ENCODE data around the gene DAAM2.

DAAM2 gene

GRCh38 chr6:39821046-39821740 lies 29.0 kb downstream of the DAAM2 start:
- H3K4me3 Mint-ChIP-seq: no peak overlapping the region

GRCh38 chr6:39821742-39822532 lies 29.8 kb downstream of the DAAM2 start:
- Mint-ChIP-seq H3K36me3 (no peaks in the 10 kb centered on the region), H3K9me3 (no peaks in the 10 kb centered on the region), H3K27ac (no peak overlapping the region), H3K4me1 (no peaks in the 10 kb centered on the region), H3K4me3 (no peak overlapping the region)
- ATAC-seq (no peak), DNase-seq (ENCODE audit: low spot score in 2 of 2) (no peak)

More at GRCh38 chr6:39821046-39821740, 29.0 kb downstream of the DAAM2 start:
- no peak overlapping the region for H3K27ac Mint-ChIP-seq
- DNase-seq (ENCODE audit: low spot score in 2 of 2): no peak
- H3K9me3 Mint-ChIP-seq: no peaks in the 10 kb centered on the region
- no peaks in the 10 kb centered on the region for H3K4me1 Mint-ChIP-seq
- no peaks in the 10 kb centered on the region for H3K36me3 Mint-ChIP-seq
- no peak for ATAC-seq

DNA sequence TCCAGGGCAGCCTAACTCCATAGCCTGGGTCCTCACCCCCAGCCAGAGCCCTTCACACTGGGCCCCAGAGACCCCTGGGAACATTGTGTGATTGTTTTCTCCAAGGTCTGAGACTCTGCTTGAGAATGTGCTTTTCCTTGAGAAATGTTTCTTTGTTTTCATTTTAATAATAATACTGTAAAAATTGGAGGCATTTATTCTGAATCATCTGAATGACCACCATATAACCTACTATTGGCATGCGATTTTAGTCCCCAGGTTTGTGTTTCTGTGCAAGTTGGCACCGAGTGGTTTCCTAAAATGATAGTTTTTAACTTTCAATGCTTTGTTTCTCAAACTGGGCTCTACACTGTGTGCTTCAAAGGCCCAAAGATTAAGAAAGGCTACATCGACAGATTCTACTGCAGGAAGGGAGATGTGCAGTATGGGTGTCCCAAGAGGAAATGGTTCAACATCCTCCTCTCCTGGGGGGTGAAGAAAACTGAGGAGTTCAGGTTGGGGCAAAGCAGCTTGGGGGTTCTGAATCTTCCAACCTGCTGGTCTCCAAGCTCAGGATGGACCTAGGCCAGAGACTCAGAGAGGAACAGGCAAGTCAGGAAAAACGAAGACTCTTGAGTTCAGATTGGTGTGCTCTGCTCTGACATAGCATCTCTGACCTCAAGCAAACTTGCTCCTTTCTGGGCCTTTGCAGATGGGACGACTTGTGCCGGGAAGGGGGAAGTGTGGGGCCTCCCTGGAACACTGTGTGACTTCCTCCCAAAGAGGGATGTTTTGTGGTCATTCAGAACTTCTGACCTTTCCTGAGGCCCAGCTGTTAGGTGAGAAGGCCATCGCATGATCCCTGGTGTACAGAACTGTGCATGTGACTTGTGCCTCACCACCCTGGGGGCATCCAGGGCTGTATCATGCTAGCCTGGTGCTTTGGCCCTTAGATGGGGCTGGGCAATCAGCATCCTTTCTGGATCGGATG lies 31.0 kb downstream of the DAAM2 start:
- no peaks in the 10 kb centered on the region for H3K36me3 Mint-ChIP-seq
- no peak overlapping the region for H3K27ac Mint-ChIP-seq
- no peaks in the 10 kb centered on the region for H3K9me3 Mint-ChIP-seq
- peak; percentile 11 for ATAC-seq
- no peaks in the 10 kb centered on the region for H3K4me1 Mint-ChIP-seq
- no peak for DNase-seq (ENCODE audit: low spot score in 2 of 2)
- H3K4me3 Mint-ChIP-seq: no peak overlapping the region

DNA sequence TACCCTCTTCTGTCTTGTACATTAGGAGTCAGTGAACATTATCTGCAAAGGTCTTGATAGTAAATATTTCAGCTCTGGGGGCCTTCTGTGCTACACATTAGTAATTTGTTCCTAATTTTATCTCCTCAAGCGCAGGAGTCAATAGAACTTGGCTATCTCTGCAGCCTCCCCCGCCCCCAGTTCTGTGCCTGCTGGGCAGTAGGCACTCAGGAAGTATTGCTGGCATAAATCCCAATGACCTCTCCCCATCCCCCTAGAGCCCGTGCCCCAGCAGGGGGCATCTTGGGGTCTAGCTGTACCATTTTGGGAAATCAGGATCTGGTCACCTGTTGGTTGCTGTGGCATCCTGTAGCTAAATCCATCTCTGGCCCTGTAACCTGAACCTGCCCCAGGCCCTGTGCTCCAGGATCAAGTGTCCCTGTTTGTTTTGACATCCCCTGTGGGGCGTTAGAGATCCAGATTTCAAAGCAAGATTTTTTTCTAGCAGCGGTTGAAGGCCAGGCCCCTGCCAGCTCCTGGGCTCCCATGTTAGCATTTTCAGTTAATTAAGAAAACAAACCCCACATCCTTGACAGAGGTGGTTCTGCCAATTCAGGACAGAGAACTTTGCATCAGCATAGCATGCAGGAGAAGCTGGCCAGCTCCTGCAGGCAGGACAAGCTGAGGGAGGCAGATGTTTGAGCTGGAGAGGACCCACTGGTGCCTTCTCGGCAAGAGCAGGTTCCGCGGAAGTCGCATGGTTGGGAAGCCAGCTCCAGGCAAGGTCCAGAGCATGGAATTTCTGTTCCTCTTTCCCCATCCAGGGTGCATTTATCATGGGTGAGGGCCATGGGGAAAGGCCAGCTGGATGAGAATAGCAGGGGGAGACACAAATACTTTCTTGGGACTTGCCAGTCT lies 32.1 kb downstream of the DAAM2 start:
- ATAC-seq (no peak), DNase-seq (ENCODE audit: low spot score in 2 of 2) (no peak)
- no peak overlapping the region for H3K4me3 Mint-ChIP-seq
- H3K36me3 Mint-ChIP-seq: no peaks in the 10 kb centered on the region
- H3K9me3 Mint-ChIP-seq: no peaks in the 10 kb centered on the region
- no peaks in the 10 kb centered on the region for H3K4me1 Mint-ChIP-seq
- H3K27ac Mint-ChIP-seq: no peak overlapping the region

DNA sequence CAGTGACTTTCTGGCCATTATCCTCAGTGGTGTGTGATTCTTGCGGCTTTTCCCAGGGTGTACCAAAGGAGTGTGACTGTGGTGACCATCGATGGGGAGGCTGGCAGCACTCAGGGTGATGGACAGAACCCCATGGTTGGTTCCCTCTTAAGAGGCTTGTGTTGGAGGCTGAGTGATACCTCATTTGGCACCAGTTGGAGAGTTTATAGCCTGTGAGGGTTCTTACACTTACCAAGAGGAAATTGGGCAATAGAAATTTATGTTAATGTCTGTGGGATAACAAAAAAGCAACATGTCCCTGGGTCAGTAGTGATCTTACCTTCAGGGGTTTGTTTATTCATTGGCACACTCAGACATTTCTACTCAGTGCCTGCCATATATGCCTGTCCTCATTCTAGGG lies 37.2 kb downstream of the DAAM2 start:
- no peak overlapping the region for H3K4me3 Mint-ChIP-seq
- H3K4me1 Mint-ChIP-seq: no peaks in the 10 kb centered on the region
- DNase-seq (ENCODE audit: low spot score in 2 of 2) (no peak), ATAC-seq (no peak)
- no peak overlapping the region for H3K27ac Mint-ChIP-seq
- H3K9me3 Mint-ChIP-seq: no peaks in the 10 kb centered on the region
- H3K36me3 Mint-ChIP-seq: no peaks in the 10 kb centered on the region

- ATAC-seq (no peak), DNase-seq (ENCODE audit: low spot score in 2 of 2) (no peak)
- no peak overlapping the region for H3K4me3 Mint-ChIP-seq
- no peaks in the 10 kb centered on the region for H3K9me3 Mint-ChIP-seq
- no peaks in the 10 kb centered on the region for H3K4me1 Mint-ChIP-seq
- no peak overlapping the region for H3K27ac Mint-ChIP-seq
- no peaks in the 10 kb centered on the region for H3K36me3 Mint-ChIP-seq
Measured at GRCh38 chr6:39830444-39830843, 38.3 kb downstream of the DAAM2 start.

DNA sequence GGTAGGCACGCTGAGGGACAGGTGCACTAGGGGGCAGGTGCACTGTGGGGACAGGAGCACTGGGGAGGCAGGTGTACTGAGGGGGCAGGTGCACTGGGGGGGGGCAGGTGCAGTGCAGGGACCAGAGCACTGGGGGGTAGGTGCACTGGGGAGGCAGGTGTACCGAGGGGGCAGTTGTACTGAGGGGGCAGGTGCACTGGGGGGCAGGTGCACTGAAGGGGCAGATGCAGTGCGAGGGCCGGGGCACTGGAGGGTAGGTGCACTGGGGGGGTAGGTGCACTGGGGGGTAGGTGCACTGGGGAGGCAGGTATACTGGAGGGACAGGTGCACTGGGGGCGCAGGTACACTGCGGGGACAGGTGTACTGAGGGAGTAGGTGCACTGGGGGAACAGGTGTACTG lies 39.5 kb downstream of the DAAM2 start:
- no peak for ATAC-seq
- no peak for DNase-seq (ENCODE audit: low spot score in 2 of 2)
- Mint-ChIP-seq H3K36me3 (no peaks in the 10 kb centered on the region), H3K4me3 (no peak overlapping the region), H3K9me3 (no peaks in the 10 kb centered on the region), H3K4me1 (no peaks in the 10 kb centered on the region), H3K27ac (no peak overlapping the region)

- Mint-ChIP-seq H3K4me1 (no peaks in the 10 kb centered on the region), H3K9me3 (no peaks in the 10 kb centered on the region), H3K27ac (no peak overlapping the region), H3K4me3 (no peak overlapping the region), H3K36me3 (no peaks in the 10 kb centered on the region)
- no peak for ATAC-seq
- no peak for DNase-seq (ENCODE audit: low spot score in 2 of 2)
Measured at GRCh38 chr6:39834278-39834677, 42.1 kb downstream of the DAAM2 start.

GRCh38 chr6:39834866-39835265 lies 42.7 kb downstream of the DAAM2 start:
- DNase-seq (ENCODE audit: low spot score in 2 of 2) (no peak), ATAC-seq (no peak)
- H3K36me3 Mint-ChIP-seq: no peaks in the 10 kb centered on the region
- H3K27ac Mint-ChIP-seq: no peak overlapping the region
- no peaks in the 10 kb centered on the region for H3K4me1 Mint-ChIP-seq
- no peak overlapping the region for H3K4me3 Mint-ChIP-seq
- no peaks in the 10 kb centered on the region for H3K9me3 Mint-ChIP-seq

GRCh38 chr6:39835821-39836295 lies 43.7 kb downstream of the DAAM2 start:
- ATAC-seq (no peak), DNase-seq (ENCODE audit: low spot score in 2 of 2) (no peak)
- Mint-ChIP-seq H3K36me3 (no peaks in the 10 kb centered on the region), H3K9me3 (no peaks in the 10 kb centered on the region), H3K27ac (no peak overlapping the region), H3K4me3 (no peak overlapping the region), H3K4me1 (no peaks in the 10 kb centered on the region)

GRCh38 chr6:39836606-39837005 lies 44.4 kb downstream of the DAAM2 start:
- no peak for ATAC-seq
- Mint-ChIP-seq H3K9me3 (no peaks in the 10 kb centered on the region), H3K27ac (no peak overlapping the region), H3K4me3 (no peak overlapping the region), H3K4me1 (no peaks in the 10 kb centered on the region), H3K36me3 (no peaks in the 10 kb centered on the region)
- DNase-seq (ENCODE audit: low spot score in 2 of 2): no peak

DNA sequence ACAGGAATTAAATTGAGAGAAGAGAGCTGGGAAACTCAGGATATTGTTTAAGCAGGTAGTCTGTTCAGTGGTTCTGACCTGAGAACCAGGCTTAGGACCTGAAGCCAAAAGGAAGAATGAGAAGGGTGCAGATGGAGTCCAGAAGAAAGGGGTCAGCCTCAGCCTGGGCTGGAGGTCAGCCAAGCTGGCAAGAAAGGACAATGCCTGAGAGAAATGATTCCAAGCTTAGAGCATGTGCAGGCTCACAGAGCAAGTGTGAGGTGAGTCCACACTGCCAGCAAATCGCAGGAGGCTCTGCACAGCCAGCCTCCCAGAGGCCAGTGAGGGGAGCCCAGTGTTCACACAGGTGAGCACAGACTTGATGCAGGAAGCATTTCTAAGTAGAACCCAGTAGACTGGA lies 47.3 kb downstream of the DAAM2 start:
- Mint-ChIP-seq H3K9me3 (no peaks in the 10 kb centered on the region), H3K27ac (no peak overlapping the region), H3K4me1 (no peaks in the 10 kb centered on the region), H3K4me3 (no peak overlapping the region), H3K36me3 (no peaks in the 10 kb centered on the region)
- DNase-seq (ENCODE audit: low spot score in 2 of 2): no peak
- ATAC-seq: no peak

DNA sequence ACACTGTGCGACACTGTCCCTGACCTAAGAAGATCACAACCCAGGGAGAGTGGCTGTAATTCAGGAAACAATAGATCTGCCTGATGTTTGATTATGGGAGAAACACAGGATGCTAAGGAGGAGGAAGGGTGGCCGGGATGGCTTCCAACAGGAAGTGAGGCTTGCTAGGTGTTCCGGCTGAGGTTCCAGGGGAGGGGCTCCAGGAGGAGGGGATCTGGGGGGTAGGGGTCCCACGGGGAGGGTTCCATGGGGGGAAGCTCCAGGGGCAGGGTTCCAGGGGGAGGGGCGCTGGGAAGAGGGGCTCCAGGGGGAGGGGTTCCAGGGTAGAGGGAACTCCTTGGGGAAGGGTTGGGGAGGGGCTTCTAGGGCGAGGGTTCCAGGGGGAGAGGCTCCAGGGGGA lies 48.6 kb downstream of the DAAM2 start:
- H3K9me3 Mint-ChIP-seq: no peaks in the 10 kb centered on the region
- ATAC-seq: no peak
- H3K4me1 Mint-ChIP-seq: no peaks in the 10 kb centered on the region
- H3K36me3 Mint-ChIP-seq: no peaks in the 10 kb centered on the region
- no peak for DNase-seq (ENCODE audit: low spot score in 2 of 2)
- no peak overlapping the region for H3K4me3 Mint-ChIP-seq
- no peak overlapping the region for H3K27ac Mint-ChIP-seq

DNA sequence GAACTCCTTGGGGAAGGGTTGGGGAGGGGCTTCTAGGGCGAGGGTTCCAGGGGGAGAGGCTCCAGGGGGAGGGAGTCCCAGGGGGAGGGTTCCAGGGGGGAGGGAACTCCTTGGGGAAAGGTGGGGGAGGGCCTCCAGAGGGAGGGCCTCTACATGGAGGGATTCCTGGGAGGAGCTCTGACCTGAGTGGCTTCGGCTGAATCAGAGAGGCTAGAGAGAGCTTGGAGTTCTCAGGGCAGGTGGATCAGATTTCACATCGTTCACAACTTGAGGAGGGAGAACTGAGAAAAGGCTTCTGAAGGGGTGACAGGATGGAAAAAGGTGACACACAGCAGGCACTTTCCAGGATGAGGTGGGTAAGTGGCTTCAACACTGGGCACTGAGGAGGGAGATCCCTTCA lies 49.1 kb downstream of the DAAM2 start:
- no peak for ATAC-seq
- no peaks in the 10 kb centered on the region for H3K36me3 Mint-ChIP-seq
- H3K4me3 Mint-ChIP-seq: no peak overlapping the region
- no peak for DNase-seq (ENCODE audit: low spot score in 2 of 2)
- no peaks in the 10 kb centered on the region for H3K9me3 Mint-ChIP-seq
- H3K27ac Mint-ChIP-seq: no peak overlapping the region
- H3K4me1 Mint-ChIP-seq: no peaks in the 10 kb centered on the region
